Ovary (tissue), 3 donors: ENCODE results near the gene CDH22.

Experiments used
- CTCF ChIP-seq, 3 donors: fragments of 450-650 bp in 2 of 3; fragments of 200-600 bp in 1 of 3; IDR thresholded peaks; one replicate each; pipeline versions ENCODE4 v1.5.1 to v1.8.0; 2016 to 2022; ENCODE audit warnings: antibody characterized with exemption in 3 of 3, mild to moderate bottlenecking in 1 of 3
- EP300 ChIP-seq: sonication (generic); formaldehyde crosslinking; IDR thresholded peaks from one replicate; pipeline ENCODE4 v1.6.1; 2017; ENCODE audit warnings: antibody characterized with exemption
- POLR2A ChIP-seq: fragments of 450-650 bp; IDR thresholded peaks from one replicate; pipeline ENCODE4 v1.6.1; 2017; ENCODE audit warnings: antibody characterized with exemption, mild to moderate bottlenecking, moderate library complexity
- donor health status: DM: no; HTN: no; CAD: no.

GRCh38 chr20:46293084-46293483, 15.2 kb downstream of the CDH22 start:
- no peak for TF ChIP-seq POLR2A
- TF ChIP-seq CTCF (IDR thresholded peaks at IDR 0.05) = no peak
- no peak for TF ChIP-seq EP300
